SK-N-SH (cell line): Measurements from ENCODE around the gene COMMD10. TPM values are rescaled to one million over a fixed set of nuclear protein-coding genes. Genes with fewer than 3 reads are reported as not detected.

Experiments
- CTCF ChIA-PET: fragments of 300-600, 350-600 bp; formaldehyde crosslinking; extraction: SDS; loops from one replicate; lab custom pipeline; 2021; lab: Yijun Ruan, JAX
- POLR2A ChIA-PET: fragments of 350-600 bp; sonication (Branson Sonifier 250); formaldehyde crosslinking; extraction: SDS; loops from one replicate; lab custom pipeline; 2020; ENCODE audit warnings: antibody characterized with exemption, inconsistent platforms; lab: Yijun Ruan, JAX
- DNase-seq: peaks from one replicate; pipeline ENCODE4 v3.0.0; 2012
- H2AFZ ChIP-seq: fragments of 200-600 bp; sonication (generic); 2 replicates; pipeline ENCODE4 v1.8.1; 2016; ENCODE audit warnings: antibody characterized with exemption, mild to moderate bottlenecking, low read depth
- H3F3A ChIP-seq: fragments of 200-600 bp; sonication (generic); replicated peaks from 2 replicates; pipeline ENCODE3; 2016; ENCODE audit warnings: antibody characterized with exemption, mild to moderate bottlenecking; ENCODE audit not compliant: insufficient read depth
- H3K27ac ChIP-seq, 2 experiments: fragments of 200-500 bp in 1 of 2; fragments of 200-600 bp in 1 of 2; sonication (Bioruptor generic) in 1 of 2; sonication (generic), shearing (Covaris generic) in 1 of 2; 2 replicates each; pipeline versions ENCODE4 v1.5.1 to v1.6.1; 2014 to 2016; ENCODE audit warnings: low read depth in 2 of 2, inconsistent platforms in 1 of 2, low read length in 1 of 2, mild to moderate bottlenecking in 1 of 2, mixed read lengths in 1 of 2
- H3K27me3 ChIP-seq: fragments of 200-600 bp; sonication (generic), shearing (Covaris generic); 2 replicates; pipeline ENCODE4 v1.6.1; 2016; ENCODE audit warnings: mixed run types; ENCODE audit not compliant: insufficient read depth
- H3K36me3 ChIP-seq, 2 experiments: fragments of 200-500 bp in 1 of 2; fragments of 200-600 bp in 1 of 2; sonication (Bioruptor generic) in 1 of 2; sonication (generic) in 1 of 2; replicated peaks in 1 of 2; 2 replicates each; pipeline versions ENCODE3 to v1.5.1; 2014 to 2016; ENCODE audit warnings: low read length in 1 of 2, mild to moderate bottlenecking in 1 of 2; ENCODE audit not compliant: insufficient read depth in 2 of 2, control insufficient read depth in 1 of 2
- H3K4me1 ChIP-seq, 2 experiments: fragments of 200-500 bp in 1 of 2; fragments of 200-600 bp in 1 of 2; sonication (Bioruptor generic) in 1 of 2; sonication (generic), shearing (Covaris generic) in 1 of 2; 2 replicates each; pipeline versions ENCODE4 v1.5.1 to v1.6.1; 2014 to 2016; ENCODE audit warnings: low read depth in 1 of 2, low read length in 1 of 2, mixed run types in 1 of 2; ENCODE audit not compliant: insufficient read depth in 2 of 2, control insufficient read depth in 1 of 2
- H3K4me2 ChIP-seq: fragments of 200-600 bp; sonication (generic), shearing (Covaris generic); 2 replicates; pipeline ENCODE4 v1.6.1; 2017; ENCODE audit warnings: mixed run types
- H3K4me3 ChIP-seq, 2 experiments: fragments of 200-500 bp in 1 of 2; fragments of 200-600 bp in 1 of 2; sonication (Bioruptor generic) in 1 of 2; sonication (generic), shearing (Covaris generic) in 1 of 2; 2 replicates each; pipeline versions ENCODE4 v1.5.1 to v1.8.1; 2014 to 2016; ENCODE audit warnings: low read depth in 2 of 2, inconsistent platforms in 1 of 2, low read length in 1 of 2, mild to moderate bottlenecking in 1 of 2, mixed read lengths in 1 of 2, moderate library complexity in 1 of 2
- H3K79me2 ChIP-seq: fragments of 200-600 bp; sonication (generic); 2 replicates; pipeline ENCODE4 v1.8.1; 2017; ENCODE audit warnings: mild to moderate bottlenecking; ENCODE audit not compliant: insufficient read depth
- H3K9ac ChIP-seq: fragments of 200-600 bp; sonication (generic); 2 replicates; pipeline ENCODE4 v1.6.1; 2017; ENCODE audit warnings: mixed run types
- H3K9me2 ChIP-seq: fragments of 200-600 bp; sonication (generic); 2 replicates; pipeline ENCODE4 v1.6.1; 2017; ENCODE audit warnings: mixed run types
- H3K9me3 ChIP-seq: fragments of 200-600 bp; sonication (generic); 2 replicates; pipeline ENCODE4 v1.6.1; 2017; ENCODE audit warnings: mixed run types, mild to moderate bottlenecking, moderate library complexity
- H4K20me1 ChIP-seq: fragments of 200-600 bp; sonication (generic); 2 replicates; pipeline ENCODE4 v1.6.1; 2017; ENCODE audit warnings: mild to moderate bottlenecking, mixed run types; ENCODE audit not compliant: insufficient read depth
- FOXM1 ChIP-seq: IDR thresholded peaks from 2 replicates; pipeline ENCODE4 v1.4.0; 2012; ENCODE audit warnings: low read depth, mild to moderate bottlenecking
- GABPA ChIP-seq: IDR thresholded peaks from 2 replicates; pipeline ENCODE4 v1.4.0; 2012; ENCODE audit warnings: low read depth, mild to moderate bottlenecking
- GATA2 ChIP-seq: sonication (generic); formaldehyde crosslinking; IDR thresholded peaks from 2 replicates; pipeline ENCODE4 v1.5.0; 2020; ENCODE audit warnings: mild to moderate bottlenecking, missing genetic modification reagents
- MEF2A ChIP-seq: IDR thresholded peaks from 2 replicates; pipeline ENCODE4 v1.4.0; 2012; ENCODE audit warnings: low read depth, borderline replicate concordance
- NFIC ChIP-seq: IDR thresholded peaks from 2 replicates; pipeline ENCODE4 v1.4.0; 2012; ENCODE audit warnings: borderline replicate concordance
- NRF1 ChIP-seq: IDR thresholded peaks from 2 replicates; pipeline ENCODE4 v1.6.1; 2012; ENCODE audit warnings: low read depth, mild to moderate bottlenecking, low read length
- SMC3 ChIP-seq: IDR thresholded peaks from 2 replicates; pipeline ENCODE4 v1.6.1; 2012; ENCODE audit warnings: low read depth, low read length, improper control_type of control experiment
- TAF1 ChIP-seq: IDR thresholded peaks from 2 replicates; pipeline ENCODE4 v1.6.1; 2012; ENCODE audit warnings: low read depth, mild to moderate bottlenecking, low read length, moderate library complexity, borderline replicate concordance
- TEAD4 ChIP-seq: IDR thresholded peaks from 2 replicates; pipeline ENCODE4 v1.4.0; 2012; ENCODE audit warnings: mild to moderate bottlenecking, borderline replicate concordance; ENCODE audit not compliant: insufficient read depth
- USF1 ChIP-seq: IDR thresholded peaks from 2 replicates; pipeline ENCODE4 v1.4.0; 2012; ENCODE audit warnings: low read depth, borderline replicate concordance
- YY1 ChIP-seq: IDR thresholded peaks from 2 replicates; pipeline ENCODE4 v1.4.0; 2012; ENCODE audit warnings: low read depth, mild to moderate bottlenecking
- WGBS: methylation state at CpG from one replicate; pipeline ENCODE4 v1.1.6; 2017; ENCODE audit warnings: low lambda C conversion rate; 5-methylcytosine and 5-hydroxymethylcytosine counted together
- polyA plus RNA-seq, 3 experiments: library from polyadenylated mRNA; depleted of rRNA; stranded (reverse); fragments of >200 nt; gene quantifications; 2 replicates each; pipeline ENCODE4 v1.2.3, GENCODE V29; 2012
- TF ChIP-seq, protein P1 (sequence below): fragments of 200-600 bp; sonication (generic); IDR thresholded peaks from 2 replicates; pipeline ENCODE4 v1.6.1; 2017; ENCODE audit warnings: antibody characterized with exemption, mild to moderate bottlenecking, moderate library complexity
- TF ChIP-seq, protein P2 (sequence below): fragments of 150-350 bp; IDR thresholded peaks from 2 replicates; pipeline ENCODE4 v1.6.1; 2016; ENCODE audit warnings: mild to moderate bottlenecking, low read depth, low read length
- TF ChIP-seq, protein P3 (sequence below): IDR thresholded peaks from 2 replicates; pipeline ENCODE4 v1.4.0; 2012; ENCODE audit warnings: low read depth, borderline replicate concordance

COMMD10 gene
- polyA plus RNA-seq, 1 of the 3 experiments (the other 2 are of a cell fraction), result 9.4 TPM

- TF ChIP-seq, protein P1, sequence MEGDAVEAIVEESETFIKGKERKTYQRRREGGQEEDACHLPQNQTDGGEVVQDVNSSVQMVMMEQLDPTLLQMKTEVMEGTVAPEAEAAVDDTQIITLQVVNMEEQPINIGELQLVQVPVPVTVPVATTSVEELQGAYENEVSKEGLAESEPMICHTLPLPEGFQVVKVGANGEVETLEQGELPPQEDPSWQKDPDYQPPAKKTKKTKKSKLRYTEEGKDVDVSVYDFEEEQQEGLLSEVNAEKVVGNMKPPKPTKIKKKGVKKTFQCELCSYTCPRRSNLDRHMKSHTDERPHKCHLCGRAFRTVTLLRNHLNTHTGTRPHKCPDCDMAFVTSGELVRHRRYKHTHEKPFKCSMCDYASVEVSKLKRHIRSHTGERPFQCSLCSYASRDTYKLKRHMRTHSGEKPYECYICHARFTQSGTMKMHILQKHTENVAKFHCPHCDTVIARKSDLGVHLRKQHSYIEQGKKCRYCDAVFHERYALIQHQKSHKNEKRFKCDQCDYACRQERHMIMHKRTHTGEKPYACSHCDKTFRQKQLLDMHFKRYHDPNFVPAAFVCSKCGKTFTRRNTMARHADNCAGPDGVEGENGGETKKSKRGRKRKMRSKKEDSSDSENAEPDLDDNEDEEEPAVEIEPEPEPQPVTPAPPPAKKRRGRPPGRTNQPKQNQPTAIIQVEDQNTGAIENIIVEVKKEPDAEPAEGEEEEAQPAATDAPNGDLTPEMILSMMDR, result no peak
- TF ChIP-seq NRF1 (no peak), TEAD4 (no peak), MEF2A (no peak)
Observed at GRCh38 chr5:116176121-116176520, 91.3 kb downstream of the COMMD10 start (continued).

- no peak overlapping the region for H3K9ac ChIP-seq
- CTCF ChIA-PET, result interaction anchor here (0.9 to 1.4 kb wide), 3 partner anchors 10 to 41 kb away, joined by 3 to 4 read pairs (median 3); no protein-coding TSS in a partner anchor
- POLR2A ChIA-PET, result no interaction called here
- TF ChIP-seq GATA2 (CRISPR knock-in tag), result no peak
- TF ChIP-seq SMC3, result no peak
- no peak for TF ChIP-seq FOXM1
- no peak for TF ChIP-seq NFIC
- no peak for TF ChIP-seq MEF2A
- TF ChIP-seq, protein P2, sequence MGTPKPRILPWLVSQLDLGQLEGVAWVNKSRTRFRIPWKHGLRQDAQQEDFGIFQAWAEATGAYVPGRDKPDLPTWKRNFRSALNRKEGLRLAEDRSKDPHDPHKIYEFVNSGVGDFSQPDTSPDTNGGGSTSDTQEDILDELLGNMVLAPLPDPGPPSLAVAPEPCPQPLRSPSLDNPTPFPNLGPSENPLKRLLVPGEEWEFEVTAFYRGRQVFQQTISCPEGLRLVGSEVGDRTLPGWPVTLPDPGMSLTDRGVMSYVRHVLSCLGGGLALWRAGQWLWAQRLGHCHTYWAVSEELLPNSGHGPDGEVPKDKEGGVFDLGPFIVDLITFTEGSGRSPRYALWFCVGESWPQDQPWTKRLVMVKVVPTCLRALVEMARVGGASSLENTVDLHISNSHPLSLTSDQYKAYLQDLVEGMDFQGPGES, result no peak
- TF ChIP-seq YY1, result no peak
- TF ChIP-seq USF1, result no peak
- H3K4me3 ChIP-seq, result no peak overlapping the region
- H3K9me2 ChIP-seq, result no peaks in the 10 kb centered on the region
- WGBS, result 90% methylated on average over 4 of the region's 4 CpGs
- H3K36me3 ChIP-seq, result no peaks in the 10 kb centered on the region
- H3K27me3 ChIP-seq, result no peaks in the 10 kb centered on the region
- DNase-seq, result no peak
- H4K20me1 ChIP-seq, result no peaks in the 10 kb centered on the region
- H3K27ac ChIP-seq, result no peak overlapping the region
- no peaks in the 10 kb centered on the region for H3K4me1 ChIP-seq
- no peaks in the 10 kb centered on the region for H3K9me3 ChIP-seq
- H3K4me2 ChIP-seq, result no peak overlapping the region
- H3F3A ChIP-seq, result no peaks in the 10 kb centered on the region
- H2AFZ ChIP-seq, result no peak overlapping the region
- no peaks in the 10 kb centered on the region for H3K79me2 ChIP-seq
Observed at GRCh38 chr5:116178925-116179324, 94.1 kb downstream of the COMMD10 start.

DNA sequence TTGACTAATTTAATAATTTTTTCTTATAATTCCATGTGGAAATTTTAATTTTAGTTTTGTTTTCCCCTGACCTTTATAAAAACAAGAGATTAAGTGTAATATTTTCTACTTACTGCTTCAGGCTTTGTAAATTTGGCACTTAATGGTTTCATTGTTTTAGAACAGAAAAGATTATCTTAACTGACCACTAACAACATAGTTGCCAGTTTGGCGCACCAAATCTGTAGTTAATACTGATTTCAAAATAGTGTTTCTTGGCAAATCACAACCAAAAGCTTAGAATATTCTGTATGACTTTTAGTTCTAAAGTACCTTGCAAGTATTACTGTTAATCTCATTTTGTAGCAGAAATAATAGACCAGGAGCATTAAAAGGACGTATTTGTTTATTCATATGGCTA lies 124.3 kb downstream of the COMMD10 start:
- Histone ChIP-seq H3K9me2 (no peaks in the 10 kb centered on the region), H3K9ac (no peak overlapping the region), H3K4me3 (no peak overlapping the region), H3F3A (no peaks in the 10 kb centered on the region)
- DNase-seq, result no peak
- TF ChIP-seq, protein P3, sequence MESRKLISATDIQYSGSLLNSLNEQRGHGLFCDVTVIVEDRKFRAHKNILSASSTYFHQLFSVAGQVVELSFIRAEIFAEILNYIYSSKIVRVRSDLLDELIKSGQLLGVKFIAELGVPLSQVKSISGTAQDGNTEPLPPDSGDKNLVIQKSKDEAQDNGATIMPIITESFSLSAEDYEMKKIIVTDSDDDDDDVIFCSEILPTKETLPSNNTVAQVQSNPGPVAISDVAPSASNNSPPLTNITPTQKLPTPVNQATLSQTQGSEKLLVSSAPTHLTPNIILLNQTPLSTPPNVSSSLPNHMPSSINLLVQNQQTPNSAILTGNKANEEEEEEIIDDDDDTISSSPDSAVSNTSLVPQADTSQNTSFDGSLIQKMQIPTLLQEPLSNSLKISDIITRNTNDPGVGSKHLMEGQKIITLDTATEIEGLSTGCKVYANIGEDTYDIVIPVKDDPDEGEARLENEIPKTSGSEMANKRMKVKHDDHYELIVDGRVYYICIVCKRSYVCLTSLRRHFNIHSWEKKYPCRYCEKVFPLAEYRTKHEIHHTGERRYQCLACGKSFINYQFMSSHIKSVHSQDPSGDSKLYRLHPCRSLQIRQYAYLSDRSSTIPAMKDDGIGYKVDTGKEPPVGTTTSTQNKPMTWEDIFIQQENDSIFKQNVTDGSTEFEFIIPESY, result no peak
- TF ChIP-seq TAF1 (no peak), NFIC (no peak), GABPA (no peak)
- TF ChIP-seq, all 33 proteins: peak for 0
- Histone ChIP-seq H3K27ac (no peak overlapping the region), H3K79me2 (no peaks in the 10 kb centered on the region), H3K4me1 (no peaks in the 10 kb centered on the region; a peak in 1 of 4 replicates), H3K36me3 (no peaks in the 10 kb centered on the region), H4K20me1 (no peaks in the 10 kb centered on the region), H3K4me2 (no peak overlapping the region), H3K27me3 (no peaks in the 10 kb centered on the region), H2AFZ (no peak overlapping the region), H3K9me3 (no peaks in the 10 kb centered on the region)
- 94% methylated on average over 2 of the region's 2 CpGs for WGBS
- POLR2A ChIA-PET, result no interaction called here
- CTCF ChIA-PET, result no interaction called here
